Activated CD8-positive, alpha-beta memory T cell treated with anti-CD3 and anti-CD28 coated beads, Interleukin-2, amount 50 U/mL, for 1 hour (primary cell): ENCODE results near the gene UNK.
"Not testable (repeated sequence)": the region's sequence is repeated elsewhere in the genome, so short reads cannot be mapped to it uniquely, and the experiment has no call there.

Experiments used
- DNase-seq: peaks from one replicate; pipeline ENCODE4 v3.0.0-alpha.2; 2020; ENCODE audit errors: extremely low read depth

UNK gene

GRCh38 chr17:75799402-75799801, 14.8 kb downstream of the UNK start:
- DNase-seq, result no peak

DNA sequence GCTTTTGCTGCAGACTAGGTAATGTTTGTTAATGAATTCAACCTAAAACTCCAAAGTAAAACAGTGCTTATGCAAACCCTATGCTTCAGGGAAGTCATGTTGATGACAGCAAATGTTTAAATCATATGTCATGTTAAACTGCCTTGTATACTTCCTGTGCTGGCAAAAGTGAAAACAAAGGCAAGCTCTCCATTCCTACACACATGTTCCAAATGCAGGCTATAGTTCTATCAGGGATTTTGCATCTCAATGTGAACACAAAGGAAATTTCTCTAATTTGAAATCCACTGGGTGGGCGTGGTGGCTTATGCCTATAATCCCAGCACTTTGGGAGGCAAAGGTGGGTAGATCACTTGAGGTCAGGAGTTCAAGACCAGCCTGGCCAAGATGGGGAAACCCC, 19.3 kb downstream of the UNK start:
- DNase-seq, result no peak

DNA sequence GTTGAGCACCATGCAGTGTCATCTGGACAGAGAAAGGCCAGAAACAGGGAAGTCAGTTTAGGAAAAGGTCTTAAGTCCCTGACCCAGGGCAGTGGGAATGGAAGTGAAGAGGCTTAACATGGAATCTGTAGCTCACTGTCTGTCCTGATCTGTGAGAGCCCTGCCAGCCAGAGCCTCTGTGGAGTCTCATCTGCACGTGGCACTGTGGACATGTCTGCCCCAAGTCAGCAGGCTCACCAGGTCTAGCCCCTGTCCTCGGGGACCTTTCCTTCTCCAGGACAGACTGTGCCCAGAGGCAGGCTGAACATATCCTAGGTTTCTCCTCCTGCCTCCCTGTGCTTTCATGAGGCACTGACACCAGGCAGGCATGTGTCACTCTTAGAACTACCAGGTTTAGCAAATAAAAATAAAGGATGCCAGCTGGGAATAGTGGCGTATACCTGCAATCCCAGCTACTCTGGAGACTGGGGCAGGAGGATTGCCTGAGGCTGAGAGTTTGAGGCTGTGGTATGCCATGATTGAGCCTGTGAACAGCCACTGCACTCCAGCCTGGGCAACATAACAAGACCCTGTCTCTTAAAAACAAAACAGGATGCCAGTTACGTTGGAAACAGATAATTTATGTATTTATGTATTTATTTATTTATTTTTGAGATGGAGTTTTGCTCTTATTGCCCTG, 22.4 kb downstream of the UNK start:
- DNase-seq, result no peak

DNA sequence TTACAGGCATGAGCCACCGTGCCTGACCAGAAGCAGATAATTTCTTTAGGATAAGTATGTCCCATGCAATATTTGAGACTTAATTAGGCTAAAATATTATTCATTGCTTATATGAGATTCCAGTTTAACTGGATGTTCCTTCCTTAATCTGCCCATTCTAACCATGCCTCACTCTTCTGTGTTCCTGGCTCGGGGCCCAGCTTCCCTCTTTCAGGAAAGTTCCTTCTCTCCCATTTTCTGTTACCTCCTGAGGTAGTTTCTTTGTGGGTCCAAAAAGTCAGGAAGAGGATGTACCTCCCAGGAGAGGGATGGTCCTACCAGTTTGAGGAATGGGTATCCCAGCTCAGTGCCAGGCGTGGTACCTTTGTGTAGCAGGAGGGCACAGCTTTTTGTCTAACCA, 23.3 kb downstream of the UNK start:
- DNase-seq, result no peak

DNA sequence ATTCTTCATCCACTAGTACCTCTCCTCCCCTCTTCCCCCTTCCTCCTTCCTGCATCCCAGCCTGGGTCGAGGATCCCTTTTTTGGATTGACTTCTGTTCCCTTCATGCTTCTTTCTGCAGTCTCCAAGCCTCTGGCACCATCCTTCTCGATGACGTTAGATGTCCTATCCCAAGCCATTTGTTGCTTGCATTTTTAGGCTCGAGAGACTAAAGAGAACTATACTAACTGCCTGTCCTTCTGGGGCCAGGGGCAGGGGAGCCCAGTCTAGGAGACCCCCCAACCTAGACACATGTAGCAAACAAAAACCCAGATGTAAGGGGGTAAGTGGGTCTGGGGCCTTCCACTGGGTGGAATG, 23.9 kb downstream of the UNK start:
- DNase-seq, result no peak

GRCh38 chr17:75808905-75809621, 24.5 kb downstream of the UNK start:
- DNase-seq, result no peak

GRCh38 chr17:75809631-75810111, 25.1 kb downstream of the UNK start:
- no peak for DNase-seq

DNA sequence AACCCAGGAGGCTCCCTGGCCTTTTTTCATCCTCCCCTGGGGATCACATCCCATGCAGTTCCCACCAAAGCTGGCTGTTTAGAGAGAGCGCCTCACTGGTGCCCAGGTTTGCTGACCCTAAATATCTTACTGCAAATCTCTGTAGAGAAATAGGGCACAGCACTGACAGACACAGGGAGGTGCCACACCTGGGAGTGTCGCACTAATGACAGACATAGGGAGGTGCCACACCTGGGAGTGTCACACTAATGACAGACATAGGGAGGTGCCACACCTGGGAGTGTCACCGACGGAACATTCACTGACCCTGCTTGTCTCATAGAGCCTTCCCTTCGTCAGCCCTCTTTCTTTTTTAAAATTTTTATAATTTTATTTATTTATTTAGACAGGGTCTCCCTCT, 25.6 kb downstream of the UNK start:
- DNase-seq, result no peak

- DNase-seq, result not testable (repeated sequence)
Observed at GRCh38 chr17:75810756-75811155, 26.1 kb downstream of the UNK start.

GRCh38 chr17:75811174-75811573, 26.6 kb downstream of the UNK start:
- DNase-seq, result no peak

DNA sequence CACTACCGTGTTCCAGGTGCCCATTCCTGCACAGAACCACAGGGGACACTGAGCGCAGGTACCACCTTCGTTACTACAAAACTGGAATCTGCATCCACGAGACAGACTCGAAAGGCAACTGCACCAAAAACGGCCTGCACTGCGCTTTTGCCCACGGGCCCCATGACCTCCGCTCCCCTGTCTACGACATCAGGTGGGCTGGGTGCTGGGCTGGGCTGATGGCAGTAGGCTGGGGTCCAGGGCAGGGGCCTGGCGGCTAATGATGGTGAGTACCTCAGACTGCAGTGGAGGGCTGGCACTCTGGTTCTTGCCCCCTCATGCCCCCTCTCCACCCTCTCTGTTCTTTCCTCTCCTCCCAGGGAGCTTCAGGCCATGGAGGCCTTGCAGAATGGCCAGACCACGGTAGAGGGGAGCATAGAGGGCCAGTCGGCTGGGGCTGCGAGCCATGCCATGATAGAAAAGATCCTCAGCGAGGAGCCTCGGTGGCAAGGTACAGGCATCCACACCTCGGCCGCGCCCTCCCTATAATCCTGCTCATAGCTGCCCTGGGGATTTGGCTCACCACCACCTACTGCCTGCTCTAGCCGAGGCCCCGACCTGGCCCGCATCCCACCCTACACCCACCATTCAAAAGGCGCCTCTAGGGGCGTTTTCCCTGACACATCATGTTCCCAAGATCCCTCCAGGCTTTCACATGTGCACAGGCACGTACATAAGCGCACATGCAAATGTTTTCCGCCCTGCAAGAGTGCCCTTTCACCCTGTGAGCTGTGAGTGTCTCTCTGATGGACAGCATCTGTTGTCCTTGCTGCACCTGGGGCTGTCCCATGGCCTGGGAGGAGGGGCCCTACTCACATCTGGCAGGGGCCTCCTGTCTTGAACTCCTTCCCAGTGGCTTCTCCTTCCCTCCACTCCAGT, 27.7 kb downstream of the UNK start:
- no peak for DNase-seq

- DNase-seq, result no peak
Observed at GRCh38 chr17:75813081-75814020, 28.7 kb downstream of the UNK start.

DNA sequence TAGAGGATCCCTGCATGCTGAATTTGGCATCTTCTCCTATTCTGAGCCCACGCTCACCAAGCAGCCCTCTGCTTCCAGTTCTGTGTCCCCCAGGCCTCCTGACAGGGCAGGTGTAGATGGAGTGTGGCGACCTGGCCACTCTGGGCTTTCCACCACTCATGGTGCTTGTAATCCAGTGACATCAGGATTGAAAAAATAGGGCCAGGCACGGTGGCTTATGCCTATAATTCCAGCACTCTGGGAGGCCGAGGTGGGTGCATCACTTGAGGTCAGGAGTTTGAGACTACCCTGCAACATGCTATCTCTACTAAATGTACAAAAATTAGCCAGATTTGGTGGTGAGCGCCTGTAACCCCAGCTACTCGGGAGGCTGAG, 29.4 kb downstream of the UNK start:
- no peak for DNase-seq

GRCh38 chr17:75814900-75815373, 30.3 kb downstream of the UNK start:
- DNase-seq, result no peak

GRCh38 chr17:75815399-75815798, 30.8 kb downstream of the UNK start:
- no peak for DNase-seq

GRCh38 chr17:75816693-75817092, 32.1 kb downstream of the UNK start:
- DNase-seq, result no peak

- DNase-seq, result no peak
Observed at GRCh38 chr17:75817571-75817970, 33.0 kb downstream of the UNK start.

- no peak for DNase-seq
Observed at GRCh38 chr17:75818326-75818885, 33.8 kb downstream of the UNK start.

- no peak for DNase-seq
Observed at GRCh38 chr17:75819116-75819515, 34.5 kb downstream of the UNK start.

- no peak for DNase-seq
Observed at GRCh38 chr17:75819678-75820077, 35.1 kb downstream of the UNK start.
